Stimulated activated CD4-positive, alpha-beta T cell treated with anti-CD3 and anti-CD28 coated beads, Interleukin-4, amount 100 ng/mL, for 48 hours (primary cell): ENCODE measurements around the gene RHBDD2.
"Not testable (repeated sequence)": the region's sequence is repeated elsewhere in the genome, so short reads cannot be mapped to it uniquely, and the experiment has no call there.

Source experiments
- DNase-seq, 2 donors: peaks; one replicate each; pipeline ENCODE4 v3.0.0-alpha.2; 2020; ENCODE audit warnings: low read depth in 2 of 2

RHBDD2 gene

GRCh38 chr7:75866489-75867389, 12.1 kb upstream of the RHBDD2 start:
- DNase-seq, result peak in 1 of 2 donors; percentile 27

GRCh38 chr7:75867390-75867717, 11.5 kb upstream of the RHBDD2 start:
- DNase-seq, result no peak

GRCh38 chr7:75868153-75868552, 10.7 kb upstream of the RHBDD2 start:
- DNase-seq, result no peak

DNA sequence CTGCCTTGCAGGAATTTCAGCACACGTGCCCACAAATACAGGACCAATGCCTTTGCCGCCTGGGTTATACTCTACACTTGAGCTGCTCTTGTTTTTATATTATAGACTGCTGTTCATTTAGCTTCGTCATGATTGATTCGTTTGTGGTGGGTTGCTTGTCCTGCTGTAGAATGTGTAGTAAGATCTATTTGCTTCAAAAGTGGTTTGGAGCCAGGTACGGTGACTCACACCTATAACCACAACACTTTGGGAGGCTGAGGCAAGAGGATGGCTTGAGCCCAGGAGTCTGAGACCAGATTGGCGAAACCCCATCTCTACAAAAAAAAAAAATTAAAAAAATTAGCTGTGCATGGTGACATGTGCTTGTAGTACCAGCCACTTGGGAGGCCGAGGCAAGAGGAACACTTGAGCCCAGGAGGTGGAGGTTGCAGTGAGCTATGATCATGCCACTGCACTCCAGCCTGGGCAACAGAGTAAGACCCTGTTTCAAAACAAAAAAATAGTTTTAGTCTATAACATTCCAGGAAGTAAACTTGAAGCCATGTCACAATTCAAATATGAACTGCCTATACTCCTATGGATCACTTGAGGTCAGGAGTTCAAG, 9.0 kb upstream of the RHBDD2 start:
- no peak for DNase-seq

DNA sequence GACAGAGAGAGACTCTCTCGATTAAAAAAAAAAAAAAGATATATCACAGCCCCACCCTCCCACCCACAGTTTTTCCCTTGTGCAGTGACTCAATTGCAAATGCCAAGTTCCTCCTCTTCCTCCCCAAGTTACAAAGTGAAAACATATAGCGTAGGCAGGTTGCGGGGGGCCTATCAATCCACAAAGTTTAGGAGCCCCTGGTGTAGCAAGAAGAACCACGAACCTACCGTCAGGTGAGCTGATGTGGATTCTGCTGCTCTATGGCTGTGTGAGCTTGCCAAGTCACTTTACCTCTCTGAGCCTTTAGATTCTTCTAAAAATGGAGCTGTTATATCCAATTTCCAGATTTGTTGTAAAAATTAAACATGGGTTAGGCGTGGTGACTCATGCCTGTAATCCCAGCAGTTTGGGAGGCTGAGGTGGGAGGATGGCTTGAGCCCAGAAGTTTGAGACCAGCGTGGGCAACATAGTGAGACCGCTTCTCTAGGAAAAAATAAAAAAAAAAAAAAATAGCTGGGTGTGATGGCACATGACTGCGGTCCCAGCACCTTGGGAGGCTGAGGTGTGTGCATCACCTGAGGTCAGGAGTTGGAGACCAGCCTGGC, 8.2 kb upstream of the RHBDD2 start:
- DNase-seq, result no peak

- no peak for DNase-seq
Measured at GRCh38 chr7:75872073-75872782, 6.6 kb upstream of the RHBDD2 start.

DNA sequence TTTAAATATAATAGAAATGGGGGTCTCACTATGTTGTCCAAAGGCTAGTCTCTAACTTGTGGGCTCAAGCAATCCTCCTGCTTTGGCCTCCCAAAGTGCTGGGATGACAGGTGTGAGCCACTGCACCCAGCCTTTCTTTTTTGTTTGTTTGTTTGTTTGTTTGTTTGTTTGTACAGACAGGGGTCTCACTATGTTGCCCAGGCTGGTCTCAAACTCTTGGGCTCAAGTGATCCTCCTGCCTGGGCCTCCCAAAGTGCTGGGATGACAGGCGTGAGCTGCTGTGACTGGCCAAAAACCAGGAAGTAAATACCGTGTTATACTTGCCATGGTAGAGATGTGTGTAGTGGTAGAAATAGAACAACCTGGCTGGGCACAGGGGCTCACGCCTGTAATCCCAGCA, 4.7 kb upstream of the RHBDD2 start:
- not testable (repeated sequence) for DNase-seq

- no peak for DNase-seq
Measured at GRCh38 chr7:75875113-75876080, 3.4 kb upstream of the RHBDD2 start.

DNA sequence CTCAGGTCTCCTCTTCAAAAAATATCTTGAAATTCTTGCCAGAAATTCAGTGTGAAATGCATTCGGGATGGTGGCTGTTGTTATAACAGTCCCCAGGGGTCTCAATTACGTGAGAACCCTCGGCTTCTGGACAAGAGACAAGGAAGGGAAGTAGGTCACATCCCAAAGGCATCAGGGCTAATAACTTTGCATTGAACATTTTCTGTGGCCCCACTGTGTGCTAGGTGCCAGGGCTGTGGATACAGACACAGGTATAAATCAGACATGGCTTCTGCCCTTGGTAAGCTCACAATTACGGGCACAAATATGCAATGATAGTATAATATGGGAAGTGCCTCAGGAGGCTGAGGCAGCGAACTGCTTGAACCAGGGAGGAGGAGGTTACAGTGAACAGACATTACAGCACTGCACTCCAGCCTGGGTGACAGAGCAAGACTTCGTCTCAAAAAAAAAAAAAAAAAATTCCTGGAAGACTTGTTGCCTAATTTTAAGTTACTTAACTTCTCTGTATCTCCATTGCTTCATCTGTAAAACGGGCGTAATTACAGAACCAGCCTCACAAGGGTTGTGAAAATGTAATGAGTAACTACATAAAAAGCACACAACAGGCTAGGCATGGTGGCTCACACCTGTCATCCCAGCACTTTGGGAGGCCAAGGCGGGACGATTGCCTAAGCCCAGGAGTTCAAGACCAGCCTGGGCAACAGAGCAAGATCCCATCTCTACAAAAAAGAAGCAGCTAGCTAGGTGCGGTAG, 2.5 kb upstream of the RHBDD2 start:
- no peak for DNase-seq

- no peak for DNase-seq
Measured at GRCh38 chr7:75878312-75878768, 494 bp upstream of the RHBDD2 start.

- peak in 1 of 2 donors; percentile 14 for DNase-seq
Measured at GRCh38 chr7:75879771-75880184, 944 bp downstream of the RHBDD2 start.

DNA sequence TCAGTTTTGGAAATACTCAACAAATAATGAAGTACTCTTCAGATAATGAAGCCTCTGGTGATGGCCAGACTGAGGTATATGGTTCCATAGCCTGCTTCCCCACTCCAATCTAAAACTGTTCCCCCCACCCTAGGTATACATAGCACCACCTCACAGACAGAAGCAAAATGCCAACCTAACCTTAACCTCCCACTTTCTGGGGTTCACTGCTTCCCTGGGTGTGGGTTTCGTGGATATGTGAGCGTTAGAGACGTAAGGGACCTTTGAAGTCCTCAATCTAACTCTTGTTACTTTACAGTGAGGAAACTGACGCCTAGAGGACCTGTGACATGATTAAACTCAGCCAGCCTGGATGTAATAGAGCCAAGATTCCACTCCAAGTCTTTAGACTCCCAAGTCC, 1.4 kb downstream of the RHBDD2 start:
- no peak for DNase-seq

- no peak for DNase-seq
Measured at GRCh38 chr7:75881436-75882095, 2.7 kb downstream of the RHBDD2 start.

DNA sequence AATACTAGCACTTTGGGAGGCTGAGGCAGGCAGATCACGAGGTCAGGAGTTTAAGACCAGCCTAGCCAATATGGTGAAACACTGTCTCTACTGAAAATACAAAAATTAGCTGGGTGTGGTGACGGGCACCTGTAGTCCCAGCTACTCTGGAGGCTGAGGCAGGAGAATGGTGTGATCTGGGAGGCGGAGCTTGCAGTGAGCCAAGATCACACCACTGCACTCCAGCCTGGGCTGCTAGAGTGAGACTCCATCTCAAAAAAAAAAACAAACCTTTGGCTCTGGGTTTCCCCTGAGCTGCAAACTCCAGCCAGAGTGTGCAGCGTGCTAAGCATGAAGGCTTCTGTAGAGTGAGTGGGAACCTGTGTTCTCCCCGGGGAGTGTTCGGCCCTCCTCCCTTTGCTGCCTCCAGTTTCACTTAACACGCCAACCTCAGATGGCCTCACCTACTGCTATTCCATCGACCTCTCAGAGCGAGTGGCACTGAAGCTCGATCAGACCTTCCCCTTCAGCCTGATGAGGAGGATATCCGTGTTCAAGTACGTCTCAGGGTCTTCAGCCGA, 4.5 kb downstream of the RHBDD2 start:
- DNase-seq, result not testable (repeated sequence)

DNA sequence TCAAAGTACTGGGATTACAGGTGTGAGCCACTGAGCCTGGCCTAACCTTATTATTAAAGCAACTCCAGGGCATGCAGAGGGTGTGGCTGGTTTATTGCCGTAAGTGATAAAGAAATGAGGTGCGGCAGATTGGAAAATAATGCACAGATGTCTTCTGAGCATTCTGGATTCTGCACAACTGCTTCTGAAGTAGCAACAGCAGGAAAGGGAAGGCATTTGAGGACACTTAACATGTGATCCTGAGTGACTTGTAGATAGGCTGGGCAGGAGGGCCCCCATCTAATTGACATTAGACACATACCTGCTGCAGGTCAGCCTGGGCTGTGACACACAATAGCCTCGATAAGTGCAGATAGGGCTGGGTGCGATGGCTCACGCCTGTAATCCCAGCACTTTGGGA, 5.6 kb downstream of the RHBDD2 start:
- DNase-seq, result no peak

DNA sequence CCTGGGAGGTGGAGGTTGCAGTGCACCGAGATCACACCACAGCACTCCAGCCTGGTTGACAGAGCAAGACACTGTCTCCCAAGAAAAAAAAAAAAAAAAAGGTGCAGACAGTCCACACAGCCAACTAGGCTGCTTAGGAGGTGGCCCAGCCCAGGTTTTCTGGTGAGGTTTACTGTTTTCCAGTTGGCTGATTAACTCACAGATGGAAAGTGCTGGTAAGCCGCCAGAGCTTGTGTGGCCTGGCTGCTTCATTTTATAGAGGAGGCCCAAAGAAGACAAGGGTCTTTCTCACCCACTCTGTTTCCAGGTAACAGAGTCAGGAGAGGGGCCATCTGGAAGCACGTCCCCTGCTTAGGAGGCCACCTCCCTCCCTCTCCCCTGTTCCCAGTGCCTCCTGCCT, 6.2 kb downstream of the RHBDD2 start:
- DNase-seq, result no peak

GRCh38 chr7:75887669-75888369, 9.0 kb downstream of the RHBDD2 start:
- DNase-seq, result no peak

GRCh38 chr7:75888464-75889222, 9.8 kb downstream of the RHBDD2 start:
- DNase-seq, result no peak
